Suprapubic skin (tissue), 4 donors: ENCODE data around the gene PAX9.

Experiments
- POLR2A ChIP-seq, 2 donors: fragments of 450-650 bp; IDR thresholded peaks; one replicate each; pipeline ENCODE4 v1.6.1; 2017; ENCODE audit warnings: antibody characterized with exemption in 2 of 2, mild to moderate bottlenecking in 2 of 2, moderate library complexity in 2 of 2
- POLR2AphosphoS5 ChIP-seq, 3 donors: sonication (generic); formaldehyde crosslinking; IDR thresholded peaks; one replicate each; pipeline ENCODE4 v1.6.1; 2017; ENCODE audit warnings: antibody characterized with exemption in 3 of 3
- TF ChIP-seq, protein P1 (sequence below), 2 donors: fragments of 200-600 bp in 1 of 2; fragments of 450-650 bp in 1 of 2; sonication (generic) in 1 of 2; IDR thresholded peaks; one replicate each; pipeline ENCODE4 v1.5.1; 2016 to 2019; ENCODE audit warnings: antibody characterized with exemption in 2 of 2, mild to moderate bottlenecking in 1 of 2, moderate library complexity in 1 of 2

DNA sequence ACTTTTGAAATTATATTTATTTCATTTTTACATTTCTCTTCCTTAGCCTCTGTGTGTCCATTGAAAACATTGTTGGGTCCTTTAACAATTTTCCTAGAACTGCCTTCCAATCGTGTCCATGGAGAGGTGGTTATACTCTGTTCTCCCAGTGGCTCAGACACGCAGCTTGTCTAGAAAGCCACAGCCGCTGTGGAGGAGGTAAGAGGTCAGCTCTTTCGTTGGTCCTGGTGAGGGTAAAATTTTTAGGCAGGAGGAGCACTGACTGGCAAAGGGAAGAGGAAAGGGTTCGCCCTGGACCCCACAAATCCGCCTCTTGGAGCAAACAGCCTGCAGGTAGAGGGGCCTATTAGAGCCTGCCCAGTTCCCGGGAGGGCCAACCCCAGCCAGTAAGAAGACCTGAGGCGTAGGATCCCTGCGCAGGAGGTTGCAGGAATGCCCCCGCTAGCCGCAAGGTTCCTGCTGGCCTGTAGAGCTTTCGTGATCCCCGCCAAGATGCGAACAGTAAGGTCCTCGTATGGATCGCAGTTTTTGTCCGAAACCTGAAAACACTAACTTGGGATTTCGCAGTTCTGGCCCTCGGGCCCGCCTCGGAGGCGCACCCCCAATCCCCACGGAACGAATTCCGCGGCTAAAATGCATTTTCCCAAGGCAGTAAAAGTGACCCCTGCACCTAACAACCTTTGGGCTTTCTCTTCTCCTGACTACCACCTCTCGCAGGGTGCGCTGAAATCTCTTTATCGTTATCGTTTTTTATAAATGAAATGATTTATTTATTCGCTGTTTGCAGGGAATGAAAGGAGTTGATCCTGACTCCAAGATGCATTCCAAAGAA, 7.5 kb upstream of the PAX9 start:
- TF ChIP-seq, protein P1, sequence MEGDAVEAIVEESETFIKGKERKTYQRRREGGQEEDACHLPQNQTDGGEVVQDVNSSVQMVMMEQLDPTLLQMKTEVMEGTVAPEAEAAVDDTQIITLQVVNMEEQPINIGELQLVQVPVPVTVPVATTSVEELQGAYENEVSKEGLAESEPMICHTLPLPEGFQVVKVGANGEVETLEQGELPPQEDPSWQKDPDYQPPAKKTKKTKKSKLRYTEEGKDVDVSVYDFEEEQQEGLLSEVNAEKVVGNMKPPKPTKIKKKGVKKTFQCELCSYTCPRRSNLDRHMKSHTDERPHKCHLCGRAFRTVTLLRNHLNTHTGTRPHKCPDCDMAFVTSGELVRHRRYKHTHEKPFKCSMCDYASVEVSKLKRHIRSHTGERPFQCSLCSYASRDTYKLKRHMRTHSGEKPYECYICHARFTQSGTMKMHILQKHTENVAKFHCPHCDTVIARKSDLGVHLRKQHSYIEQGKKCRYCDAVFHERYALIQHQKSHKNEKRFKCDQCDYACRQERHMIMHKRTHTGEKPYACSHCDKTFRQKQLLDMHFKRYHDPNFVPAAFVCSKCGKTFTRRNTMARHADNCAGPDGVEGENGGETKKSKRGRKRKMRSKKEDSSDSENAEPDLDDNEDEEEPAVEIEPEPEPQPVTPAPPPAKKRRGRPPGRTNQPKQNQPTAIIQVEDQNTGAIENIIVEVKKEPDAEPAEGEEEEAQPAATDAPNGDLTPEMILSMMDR (IDR thresholded peaks at IDR 0.05), result no peak
- TF ChIP-seq POLR2AphosphoS5 (IDR thresholded peaks at IDR 0.05) (no peak), POLR2A (IDR thresholded peaks at IDR 0.05) (no peak)
